Nucleus accumbens (tissue), 56 donors: ENCODE data around the gene KIF18B.

Source experiments
- DNase-seq, 56 donors: peaks; one replicate each; lab custom pipeline; 2025; lab: John Stamatoyannopoulos, UW

KIF18B gene

GRCh38 chr17:44887016-44887415, 60.6 kb downstream of the KIF18B start:
- no peak for DNase-seq

- DNase-seq: no peak
These were observed 62.6 kb downstream of the KIF18B start for GRCh38 chr17:44884941-44885340.

DNA sequence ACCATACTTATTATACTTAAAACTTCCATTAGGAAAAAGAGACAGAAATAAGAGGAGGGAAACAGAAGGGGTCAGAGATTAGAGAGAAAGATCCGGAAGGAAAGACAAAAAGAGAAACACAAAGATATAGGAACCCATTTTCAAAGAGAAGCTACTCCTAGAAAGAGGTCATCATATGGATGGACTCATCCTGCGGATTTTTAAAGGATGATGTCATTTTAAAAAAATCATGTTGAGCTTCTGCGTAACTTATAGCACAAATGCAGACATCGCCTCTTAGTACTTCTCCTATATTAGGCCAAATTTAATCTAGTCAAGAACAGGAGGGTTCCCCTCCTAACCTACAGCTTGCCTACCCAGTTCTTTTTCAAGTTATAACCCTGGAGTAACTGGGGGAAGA, 66.4 kb downstream of the KIF18B start:
- no peak for DNase-seq

- no peak for DNase-seq
These were observed 67.5 kb downstream of the KIF18B start for GRCh38 chr17:44880062-44880461.

DNA sequence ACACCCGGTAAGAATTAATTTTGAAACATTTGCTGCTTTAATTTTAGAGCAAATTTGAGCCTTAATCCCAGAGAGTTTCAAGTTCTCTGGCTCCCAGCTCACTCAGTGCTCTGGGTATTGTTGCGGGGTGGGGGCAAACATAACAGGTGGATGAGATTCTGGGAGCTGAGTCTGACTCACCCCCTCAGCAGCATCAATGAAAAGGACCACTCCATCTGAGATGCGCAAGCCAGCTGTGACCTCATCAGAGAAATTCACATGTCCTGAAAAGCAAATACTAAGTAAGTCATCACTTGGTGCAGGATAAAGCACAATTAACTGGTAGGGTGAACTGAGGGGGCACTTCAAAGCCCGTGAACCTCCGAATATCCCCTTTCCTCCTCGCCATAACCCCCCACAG, 68.2 kb downstream of the KIF18B start:
- DNase-seq: no peak

GRCh38 chr17:44878627-44879221, 68.8 kb downstream of the KIF18B start:
- peak in 5 of 56 donors; percentile 3 to 38 (median 8) for DNase-seq

DNA sequence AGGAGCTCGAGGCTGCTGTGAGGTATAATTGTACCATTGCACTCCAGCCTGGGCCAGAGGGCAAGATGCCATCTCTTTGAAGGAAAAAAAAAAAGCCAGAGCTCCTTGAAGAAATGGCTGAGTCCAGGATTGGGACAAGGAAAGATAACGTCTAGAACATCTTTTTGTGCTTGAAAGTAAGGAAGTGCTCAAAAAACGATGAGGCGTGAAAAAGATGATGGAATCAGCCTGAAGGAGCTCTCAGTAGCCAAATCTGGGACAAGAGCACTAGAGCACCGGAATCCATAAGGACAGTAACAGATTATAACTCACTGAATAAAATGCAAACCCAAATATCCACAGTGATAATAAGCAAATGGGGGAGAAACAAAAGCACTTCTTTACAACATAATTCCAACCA, 70.5 kb downstream of the KIF18B start:
- no peak for DNase-seq

- DNase-seq: no peak
These were observed 71.8 kb downstream of the KIF18B start for GRCh38 chr17:44875761-44876160.
